Measurements from ENCODE around the gene FREM2. TPM values are rescaled to one million over a fixed set of nuclear protein-coding genes. Genes with fewer than 3 reads are reported as not detected.
A peak's percentile ranks its signal among the peaks of the same experiment; 100 is the strongest.

The FREM2 gene
- total and polyA plus RNA-seq, 2 experiments from 2014 or later, result 2.3 to 17.8 TPM

- TF ChIP-seq EZH2phosphoT487 (IDR thresholded peaks at IDR 0.05; ENCODE audit: low read depth, severe bottlenecking, unreplicated experiment), result no peak
- TF ChIP-seq CTCF (IDR thresholded peaks at IDR 0.05; ENCODE audit: poor library complexity), result no peak
- no peak for TF ChIP-seq EZH2 (IDR thresholded peaks at IDR 0.05; ENCODE audit: borderline replicate concordance)
- Histone ChIP-seq H3K9me3 (ENCODE audit: low read depth) (no peaks in the 10 kb centered on the region), H4K20me1 (ENCODE audit: insufficient read depth, poor library complexity, severe bottlenecking) (no peaks in the 10 kb centered on the region), H2AFZ (no peak overlapping the region), H3K79me2 (no peaks in the 10 kb centered on the region), H3K36me3 (replicated peaks; ENCODE audit: insufficient read depth, low read depth) (no peaks in the 10 kb centered on the region), H3K27me3 (no peaks in the 10 kb centered on the region), H3K27ac (peak overlapping the region; percentile 34), H3K4me2 (no peak overlapping the region), H3K4me1 (ENCODE audit: insufficient read depth) (peaks cover 9% of the 10 kb centered on the region), H3K9me2 (replicated peaks; ENCODE audit: insufficient read depth) (no peaks in the 10 kb centered on the region), H3K4me3 (no peak overlapping the region)
- 62% methylated on average over 8 of the region's 8 CpGs for whole genome bisulfite sequencing (ENCODE audit: low lambda C conversion rate, missing lambda C conversion rate)
- DNase-seq (ENCODE audit: low spot score), result no peak
Measured at GRCh38 chr13:38821770-38822551, 135.1 kb downstream of the FREM2 start.

GRCh38 chr13:38824342-38824741, 137.5 kb downstream of the FREM2 start:
- H2AFZ ChIP-seq, result no peak overlapping the region
- no peaks in the 10 kb centered on the region for H3K9me3 ChIP-seq (ENCODE audit: low read depth)
- no peaks in the 10 kb centered on the region for H3K27me3 ChIP-seq
- H3K9me2 ChIP-seq (replicated peaks; ENCODE audit: insufficient read depth), result no peaks in the 10 kb centered on the region
- peaks cover 9% of the 10 kb centered on the region for H3K4me1 ChIP-seq (ENCODE audit: insufficient read depth)
- TF ChIP-seq EZH2 (IDR thresholded peaks at IDR 0.05; ENCODE audit: borderline replicate concordance) (no peak), CTCF (IDR thresholded peaks at IDR 0.05; ENCODE audit: poor library complexity) (no peak), EZH2phosphoT487 (IDR thresholded peaks at IDR 0.05; ENCODE audit: low read depth, severe bottlenecking, unreplicated experiment) (no peak)
- H3K4me3 ChIP-seq, result no peak overlapping the region
- no peak for DNase-seq (ENCODE audit: low spot score)
- no peak overlapping the region for H3K4me2 ChIP-seq
- H4K20me1 ChIP-seq (ENCODE audit: insufficient read depth, poor library complexity, severe bottlenecking), result no peaks in the 10 kb centered on the region
- no peaks in the 10 kb centered on the region for H3K36me3 ChIP-seq (replicated peaks; ENCODE audit: insufficient read depth, low read depth)
- no peak overlapping the region for H3K27ac ChIP-seq
- WGBS (ENCODE audit: low lambda C conversion rate, missing lambda C conversion rate), result 97% methylated on average over 4 of the region's 4 CpGs
- H3K79me2 ChIP-seq, result no peaks in the 10 kb centered on the region

- no peaks in the 10 kb centered on the region for H3K36me3 ChIP-seq (replicated peaks; ENCODE audit: insufficient read depth, low read depth)
- no peak overlapping the region for H3K4me2 ChIP-seq
- WGBS (ENCODE audit: low lambda C conversion rate, missing lambda C conversion rate), result 76% methylated on average over 11 of the region's 11 CpGs
- no peaks in the 10 kb centered on the region for H3K27me3 ChIP-seq
- TF ChIP-seq EZH2 (IDR thresholded peaks at IDR 0.05; ENCODE audit: borderline replicate concordance), result no peak
- no peak for TF ChIP-seq CTCF (IDR thresholded peaks at IDR 0.05; ENCODE audit: poor library complexity)
- no peak for TF ChIP-seq EZH2phosphoT487 (IDR thresholded peaks at IDR 0.05; ENCODE audit: low read depth, severe bottlenecking, unreplicated experiment)
- no peak for DNase-seq (ENCODE audit: low spot score)
- H3K9me2 ChIP-seq (replicated peaks; ENCODE audit: insufficient read depth), result no peaks in the 10 kb centered on the region
- no peaks in the 10 kb centered on the region for H4K20me1 ChIP-seq (ENCODE audit: insufficient read depth, poor library complexity, severe bottlenecking)
- no peaks in the 10 kb centered on the region for H3K9me3 ChIP-seq (ENCODE audit: low read depth)
- no peak overlapping the region for H3K27ac ChIP-seq
- no peak overlapping the region for H2AFZ ChIP-seq
- no peaks in the 10 kb centered on the region for H3K79me2 ChIP-seq
- no peak overlapping the region for H3K4me3 ChIP-seq
- no peaks in the 10 kb centered on the region for H3K4me1 ChIP-seq (ENCODE audit: insufficient read depth)
Measured at GRCh38 chr13:38826182-38826813, 139.4 kb downstream of the FREM2 start.

All from hepatocyte (in vitro differentiated cells).